GM18951 (cell line): Measurements from ENCODE around the gene VHLL.
A peak's percentile ranks its signal among the peaks of the same experiment; 100 is the strongest.

Experiments used
- POLR2A ChIP-seq: IDR thresholded peaks from 4 replicates; pipeline ENCODE4 v1.6.1; 2011; ENCODE audit warnings: mild to moderate bottlenecking; ENCODE audit not compliant: insufficient read length, insufficient read depth; ENCODE audit errors: extremely low read depth
- in situ Hi-C: fragments of 300-500 bp; cut with MboI; formaldehyde crosslinking; loops from one replicate; pipeline ENCODE4 v1.12.0; 2022; ENCODE audit warnings: low sequenced_read_pairs, mixed read lengths, inconsistent platforms; ENCODE audit not compliant: unreplicated experiment

Gene VHLL

GRCh38 chr1:156282479-156283222 is 16.5 kb downstream of the VHLL start, which contains the start of gene SMG5:
Gene SMG5 (minus strand): TSS chr1:156282825. CDS start chr1:156282680, 145 bp downstream.
- TF ChIP-seq POLR2A = peak; percentile 98
- in situ Hi-C loops = no loop called here

GRCh38 chr1:156281693-156282478 is 17.2 kb downstream of the VHLL start:
- in situ Hi-C loops = no loop called here
- TF ChIP-seq POLR2A = no peak

GRCh38 chr1:156281281-156281680 is 17.8 kb downstream of the VHLL start:
- in situ Hi-C loops = no loop called here
- no peak for TF ChIP-seq POLR2A

- TF ChIP-seq POLR2A = no peak
- in situ Hi-C loops = no loop called here
Observed at GRCh38 chr1:156279837-156280236, 19.3 kb downstream of the VHLL start.

GRCh38 chr1:156276966-156277381 is 22.1 kb downstream of the VHLL start:
- no peak for TF ChIP-seq POLR2A
- in situ Hi-C loops = no loop called here

GRCh38 chr1:156276532-156276931 is 22.6 kb downstream of the VHLL start:
- TF ChIP-seq POLR2A = no peak
- in situ Hi-C loops = no loop called here

GRCh38 chr1:156270314-156270713 is 28.8 kb downstream of the VHLL start:
- TF ChIP-seq POLR2A = no peak
- in situ Hi-C loops = no loop called here

GRCh38 chr1:156268336-156268735 is 30.8 kb downstream of the VHLL start:
- in situ Hi-C loops = no loop called here
- TF ChIP-seq POLR2A = no peak

- in situ Hi-C loops = no loop called here
Observed at GRCh38 chr1:156266051-156266450, 33.1 kb downstream of the VHLL start.

GRCh38 chr1:156263288-156263655 is 35.8 kb downstream of the VHLL start:
- TF ChIP-seq POLR2A = no peak
- in situ Hi-C loops = no loop called here

More at GRCh38 chr1:156266051-156266450, 33.1 kb downstream of the VHLL start:
- no peak for TF ChIP-seq POLR2A

- in situ Hi-C loops = no loop called here
- TF ChIP-seq POLR2A = no peak
Observed at GRCh38 chr1:156262461-156263287, 36.4 kb downstream of the VHLL start.

- in situ Hi-C loops = no loop called here
- no peak for TF ChIP-seq POLR2A
Observed at GRCh38 chr1:156260896-156261295, 38.2 kb downstream of the VHLL start.

- TF ChIP-seq POLR2A = no peak
- in situ Hi-C loops = no loop called here
Observed at GRCh38 chr1:156259805-156260204, 39.3 kb downstream of the VHLL start.

GRCh38 chr1:156258859-156259258 is 40.2 kb downstream of the VHLL start:
- no peak for TF ChIP-seq POLR2A
- in situ Hi-C loops = no loop called here

GRCh38 chr1:156257711-156258110 is 41.4 kb downstream of the VHLL start:
- in situ Hi-C loops = no loop called here
- TF ChIP-seq POLR2A = no peak
